ENCODE measurements around the gene INPP5A.

INPP5A gene

GRCh38 chr10:132572545-132572937, 35.0 kb downstream of the INPP5A start:
- TF ChIP-seq TAF1 (IDR thresholded peaks at IDR 0.05; ENCODE audit: low read depth) (no peak), EP300 (IDR thresholded peaks at IDR 0.05; ENCODE audit: borderline replicate concordance) (no peak), ZBTB7A (IDR thresholded peaks at IDR 0.05; ENCODE audit: low read depth) (no peak), CREB1 (IDR thresholded peaks at IDR 0.05; ENCODE audit: low read depth) (no peak), TEAD4 (IDR thresholded peaks at IDR 0.05) (no peak), TCF12 (IDR thresholded peaks at IDR 0.05; ENCODE audit: low read depth) (no peak), CEBPB (IDR thresholded peaks at IDR 0.05) (no peak), REST (IDR thresholded peaks at IDR 0.05; ENCODE audit: low read depth) (no peak), EGR1 (IDR thresholded peaks at IDR 0.05) (no peak), FOXM1 (IDR thresholded peaks at IDR 0.05; ENCODE audit: borderline replicate concordance, low read depth) (no peak), RAD21 (IDR thresholded peaks at IDR 0.05; ENCODE audit: low read depth) (no peak), YY1 (IDR thresholded peaks at IDR 0.05; ENCODE audit: low read depth) (no peak), NFIC (IDR thresholded peaks at IDR 0.05) (no peak)
- TF ChIP-seq, protein P1, sequence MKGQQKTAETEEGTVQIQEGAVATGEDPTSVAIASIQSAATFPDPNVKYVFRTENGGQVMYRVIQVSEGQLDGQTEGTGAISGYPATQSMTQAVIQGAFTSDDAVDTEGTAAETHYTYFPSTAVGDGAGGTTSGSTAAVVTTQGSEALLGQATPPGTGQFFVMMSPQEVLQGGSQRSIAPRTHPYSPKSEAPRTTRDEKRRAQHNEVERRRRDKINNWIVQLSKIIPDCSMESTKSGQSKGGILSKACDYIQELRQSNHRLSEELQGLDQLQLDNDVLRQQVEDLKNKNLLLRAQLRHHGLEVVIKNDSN (IDR thresholded peaks at IDR 0.05): no peak
- TF ChIP-seq, protein P2, sequence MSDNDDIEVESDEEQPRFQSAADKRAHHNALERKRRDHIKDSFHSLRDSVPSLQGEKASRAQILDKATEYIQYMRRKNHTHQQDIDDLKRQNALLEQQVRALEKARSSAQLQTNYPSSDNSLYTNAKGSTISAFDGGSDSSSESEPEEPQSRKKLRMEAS (IDR thresholded peaks at IDR 0.05): no peak

GRCh38 chr10:132574288-132574687, 36.7 kb downstream of the INPP5A start:
- TF ChIP-seq, protein P1 (IDR thresholded peaks at IDR 0.05): no peak
- TF ChIP-seq CEBPB (IDR thresholded peaks at IDR 0.05) (no peak), RAD21 (IDR thresholded peaks at IDR 0.05; ENCODE audit: low read depth) (no peak), TCF12 (IDR thresholded peaks at IDR 0.05; ENCODE audit: low read depth) (no peak), YY1 (IDR thresholded peaks at IDR 0.05; ENCODE audit: low read depth) (no peak), CREB1 (IDR thresholded peaks at IDR 0.05; ENCODE audit: low read depth) (no peak), TAF1 (IDR thresholded peaks at IDR 0.05; ENCODE audit: low read depth) (no peak), ZBTB7A (IDR thresholded peaks at IDR 0.05; ENCODE audit: low read depth) (no peak), TEAD4 (IDR thresholded peaks at IDR 0.05) (no peak), REST (IDR thresholded peaks at IDR 0.05; ENCODE audit: low read depth) (no peak), FOXM1 (IDR thresholded peaks at IDR 0.05; ENCODE audit: borderline replicate concordance, low read depth) (no peak), EP300 (IDR thresholded peaks at IDR 0.05; ENCODE audit: borderline replicate concordance) (no peak), NFIC (IDR thresholded peaks at IDR 0.05) (no peak), EGR1 (IDR thresholded peaks at IDR 0.05) (no peak)
- TF ChIP-seq, protein P2 (IDR thresholded peaks at IDR 0.05): no peak

GRCh38 chr10:132574783-132575319, 37.3 kb downstream of the INPP5A start:
- TF ChIP-seq, protein P2 (IDR thresholded peaks at IDR 0.05): no peak
- no peak for TF ChIP-seq TEAD4 (IDR thresholded peaks at IDR 0.05)
- TF ChIP-seq CEBPB (IDR thresholded peaks at IDR 0.05): no peak
- TF ChIP-seq TAF1 (IDR thresholded peaks at IDR 0.05; ENCODE audit: low read depth): no peak
- no peak for TF ChIP-seq EP300 (IDR thresholded peaks at IDR 0.05; ENCODE audit: borderline replicate concordance)
- no peak for TF ChIP-seq ZBTB7A (IDR thresholded peaks at IDR 0.05; ENCODE audit: low read depth)
- TF ChIP-seq NFIC (IDR thresholded peaks at IDR 0.05): no peak
- TF ChIP-seq, protein P1 (IDR thresholded peaks at IDR 0.05): no peak
- no peak for TF ChIP-seq YY1 (IDR thresholded peaks at IDR 0.05; ENCODE audit: low read depth)
- TF ChIP-seq CREB1 (IDR thresholded peaks at IDR 0.05; ENCODE audit: low read depth): no peak
- no peak for TF ChIP-seq EGR1 (IDR thresholded peaks at IDR 0.05)
- TF ChIP-seq RAD21 (IDR thresholded peaks at IDR 0.05; ENCODE audit: low read depth): no peak
- TF ChIP-seq FOXM1 (IDR thresholded peaks at IDR 0.05; ENCODE audit: borderline replicate concordance, low read depth): no peak
- TF ChIP-seq REST (IDR thresholded peaks at IDR 0.05; ENCODE audit: low read depth): no peak
- TF ChIP-seq TCF12 (IDR thresholded peaks at IDR 0.05; ENCODE audit: low read depth): no peak
